ENCODE data around the gene FBXO8.

- TF ChIP-seq, protein P1, sequence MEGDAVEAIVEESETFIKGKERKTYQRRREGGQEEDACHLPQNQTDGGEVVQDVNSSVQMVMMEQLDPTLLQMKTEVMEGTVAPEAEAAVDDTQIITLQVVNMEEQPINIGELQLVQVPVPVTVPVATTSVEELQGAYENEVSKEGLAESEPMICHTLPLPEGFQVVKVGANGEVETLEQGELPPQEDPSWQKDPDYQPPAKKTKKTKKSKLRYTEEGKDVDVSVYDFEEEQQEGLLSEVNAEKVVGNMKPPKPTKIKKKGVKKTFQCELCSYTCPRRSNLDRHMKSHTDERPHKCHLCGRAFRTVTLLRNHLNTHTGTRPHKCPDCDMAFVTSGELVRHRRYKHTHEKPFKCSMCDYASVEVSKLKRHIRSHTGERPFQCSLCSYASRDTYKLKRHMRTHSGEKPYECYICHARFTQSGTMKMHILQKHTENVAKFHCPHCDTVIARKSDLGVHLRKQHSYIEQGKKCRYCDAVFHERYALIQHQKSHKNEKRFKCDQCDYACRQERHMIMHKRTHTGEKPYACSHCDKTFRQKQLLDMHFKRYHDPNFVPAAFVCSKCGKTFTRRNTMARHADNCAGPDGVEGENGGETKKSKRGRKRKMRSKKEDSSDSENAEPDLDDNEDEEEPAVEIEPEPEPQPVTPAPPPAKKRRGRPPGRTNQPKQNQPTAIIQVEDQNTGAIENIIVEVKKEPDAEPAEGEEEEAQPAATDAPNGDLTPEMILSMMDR (IDR thresholded peaks at IDR 0.05; ENCODE audit: low read depth, low read length, poor library complexity, severe bottlenecking) = no peak
- no peak for TF ChIP-seq EZH2phosphoT487 (IDR thresholded peaks at IDR 0.05; ENCODE audit: borderline replicate concordance, low read length)
Observed at GRCh38 chr4:174282836-174283506, 496 bp downstream of the FBXO8 start.
